Thyroid gland (tissue), 4 donors: ENCODE data around the gene MARK3.

Source experiments
- POLR2A ChIP-seq, 2 donors: fragments of 450-650 bp; IDR thresholded peaks; one replicate each; pipeline ENCODE4 v1.6.1; 2017; ENCODE audit warnings: antibody characterized with exemption in 2 of 2, mild to moderate bottlenecking in 2 of 2, moderate library complexity in 1 of 2
- TF ChIP-seq, protein P1 (sequence below), 6 experiments: fragments of 200-600 bp in 3 of 6; fragments of 450-650 bp in 3 of 6; sonication (generic) in 3 of 6; IDR thresholded peaks; one replicate each; pipeline ENCODE4 v1.5.1; 2016 to 2019; ENCODE audit warnings: antibody characterized with exemption in 6 of 6, mild to moderate bottlenecking in 2 of 6, inconsistent platforms in 1 of 6, moderate library complexity in 1 of 6

DNA sequence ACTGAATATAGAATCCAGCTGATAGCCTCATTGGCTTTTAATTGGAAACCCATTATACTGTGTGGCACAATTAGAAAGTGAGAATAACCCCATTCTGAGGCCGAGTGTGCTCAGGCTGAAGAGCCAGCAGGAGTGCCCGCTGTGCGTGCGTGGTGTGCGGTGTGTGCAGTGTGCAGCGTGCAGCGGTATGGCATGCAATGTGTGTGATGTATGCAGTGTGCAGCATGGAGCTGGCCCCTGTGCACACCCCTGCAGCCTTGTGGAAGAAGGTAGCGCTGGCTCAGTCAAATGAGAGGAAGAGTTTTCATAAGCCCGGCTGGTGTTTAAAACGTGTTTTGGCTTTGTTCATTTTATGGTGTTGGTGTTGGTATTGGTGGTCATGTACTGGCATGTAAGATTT, 114.5 kb downstream of the MARK3 start:
- TF ChIP-seq POLR2A (IDR thresholded peaks at IDR 0.05), result no peak
- TF ChIP-seq, protein P1, sequence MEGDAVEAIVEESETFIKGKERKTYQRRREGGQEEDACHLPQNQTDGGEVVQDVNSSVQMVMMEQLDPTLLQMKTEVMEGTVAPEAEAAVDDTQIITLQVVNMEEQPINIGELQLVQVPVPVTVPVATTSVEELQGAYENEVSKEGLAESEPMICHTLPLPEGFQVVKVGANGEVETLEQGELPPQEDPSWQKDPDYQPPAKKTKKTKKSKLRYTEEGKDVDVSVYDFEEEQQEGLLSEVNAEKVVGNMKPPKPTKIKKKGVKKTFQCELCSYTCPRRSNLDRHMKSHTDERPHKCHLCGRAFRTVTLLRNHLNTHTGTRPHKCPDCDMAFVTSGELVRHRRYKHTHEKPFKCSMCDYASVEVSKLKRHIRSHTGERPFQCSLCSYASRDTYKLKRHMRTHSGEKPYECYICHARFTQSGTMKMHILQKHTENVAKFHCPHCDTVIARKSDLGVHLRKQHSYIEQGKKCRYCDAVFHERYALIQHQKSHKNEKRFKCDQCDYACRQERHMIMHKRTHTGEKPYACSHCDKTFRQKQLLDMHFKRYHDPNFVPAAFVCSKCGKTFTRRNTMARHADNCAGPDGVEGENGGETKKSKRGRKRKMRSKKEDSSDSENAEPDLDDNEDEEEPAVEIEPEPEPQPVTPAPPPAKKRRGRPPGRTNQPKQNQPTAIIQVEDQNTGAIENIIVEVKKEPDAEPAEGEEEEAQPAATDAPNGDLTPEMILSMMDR (IDR thresholded peaks at IDR 0.05), result no peak
